Fibroblast of villous mesenchyme (primary cell): ENCODE data around the gene MORC4. TPM values are rescaled to one million over a fixed set of nuclear protein-coding genes. Genes with fewer than 3 reads are reported as not detected.

ENCODE experiments used
- DNase-seq: peaks from one replicate; pipeline ENCODE4 v3.0.0-alpha.2; 2010; ENCODE audit warnings: low read depth
- H3K4me3 ChIP-seq: 2 replicates; pipeline ENCODE4 v1.5.1; 2011; ENCODE audit warnings: low read depth, mild to moderate bottlenecking, low read length
- CTCF ChIP-seq: IDR thresholded peaks from 2 replicates; pipeline ENCODE4 v1.5.1; 2012; ENCODE audit warnings: low read depth, mild to moderate bottlenecking, low read length; ENCODE audit not compliant: insufficient read depth
- total RNA-seq: library from RNA; depleted of rRNA; stranded (reverse); fragments of >200 nt; gene quantifications from 2 replicates; pipeline ENCODE4 v1.2.3, GENCODE V29; 2012

MORC4 gene
- total RNA-seq, 1 donor: 33.7 TPM

- peak overlapping the region; percentile 66 for H3K4me3 ChIP-seq
- peak; percentile 64 for DNase-seq
- peak; percentile 41 for TF ChIP-seq CTCF
Measured at GRCh38 chrX:106999002-106999975, 723 bp downstream of the MORC4 start.

DNA sequence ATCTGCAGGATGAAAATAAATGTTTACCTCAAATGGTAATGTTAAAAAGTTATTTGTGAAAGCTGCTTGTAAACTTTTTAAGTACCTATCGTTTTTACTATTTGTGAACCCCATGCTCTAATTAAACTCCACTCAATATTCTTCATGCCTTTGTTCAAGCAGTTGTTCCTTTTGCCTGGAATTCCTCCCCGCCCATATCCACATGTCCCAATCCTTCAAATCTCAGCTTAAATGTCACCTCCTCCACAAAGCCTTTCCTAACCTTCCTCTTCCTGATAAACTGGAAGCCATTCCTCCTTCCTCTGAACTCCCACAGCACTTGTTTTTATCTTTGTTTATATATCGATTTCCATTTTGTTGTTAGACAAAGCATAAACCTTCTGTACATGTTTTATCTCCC, 2.4 kb downstream of the MORC4 start:
- DNase-seq: no peak
- TF ChIP-seq CTCF: no peak
- H3K4me3 ChIP-seq: no peak overlapping the region

DNA sequence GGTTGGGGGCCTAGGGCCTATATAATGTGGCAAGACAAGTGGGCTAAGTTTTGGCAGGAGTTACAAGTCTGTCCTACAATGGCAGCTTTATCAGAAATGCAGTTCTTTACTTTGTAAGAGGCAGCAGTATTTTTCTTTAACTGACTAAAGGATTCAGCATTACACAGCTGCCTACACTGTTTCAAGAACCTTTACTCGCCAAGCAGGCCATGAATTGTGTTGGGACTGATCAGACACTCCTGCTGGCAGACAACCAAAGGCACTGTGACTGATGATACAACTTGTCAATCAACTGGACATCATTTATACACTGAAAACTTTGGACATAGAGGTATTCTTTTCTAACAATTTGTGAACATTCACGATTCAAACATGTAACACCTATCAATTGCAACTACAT, 4.3 kb downstream of the MORC4 start:
- H3K4me3 ChIP-seq: no peak overlapping the region
- no peak for TF ChIP-seq CTCF
- DNase-seq: no peak

- no peak for TF ChIP-seq CTCF
- no peak for DNase-seq
- no peak overlapping the region for H3K4me3 ChIP-seq
Measured at GRCh38 chrX:106987488-106987887, 12.5 kb downstream of the MORC4 start.

GRCh38 chrX:106980952-106981626, 18.9 kb downstream of the MORC4 start:
- H3K4me3 ChIP-seq: no peak overlapping the region
- TF ChIP-seq CTCF: no peak
- no peak for DNase-seq

DNA sequence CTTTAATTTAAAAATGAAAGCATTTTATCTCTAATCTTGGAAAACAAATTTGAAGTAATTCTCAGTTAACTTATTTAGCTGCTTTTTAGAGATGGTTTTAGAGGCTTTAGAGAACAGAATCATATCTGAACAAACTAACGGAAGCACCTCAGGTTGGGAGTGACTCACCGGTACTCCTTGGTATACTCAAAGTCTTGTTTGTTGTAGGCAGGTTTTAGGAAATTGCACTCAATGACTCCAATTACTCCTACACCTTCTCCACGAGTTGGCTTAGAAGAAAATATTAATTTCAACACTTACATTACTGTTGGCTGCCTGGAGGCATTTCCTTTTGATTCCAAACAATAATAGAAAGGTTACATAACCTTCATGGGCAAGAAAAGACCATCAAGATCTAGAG, 23.6 kb downstream of the MORC4 start:
- DNase-seq: no peak
- no peak for TF ChIP-seq CTCF
- no peak overlapping the region for H3K4me3 ChIP-seq
